Activated CD4-positive, alpha-beta memory T cell treated with anti-CD3 and anti-CD28 coated beads for 36 hours (primary cell): ENCODE measurements around the gene ARHGAP15. TPM values are rescaled to one million over a fixed set of nuclear protein-coding genes. Genes with fewer than 3 reads are reported as not detected.

Experiments
- CTCF ChIA-PET: fragments of 350-600 bp; sonication (Branson Sonifier 250); formaldehyde crosslinking; loops from one replicate; lab custom pipeline; 2021; ENCODE audit warnings: antibody characterized with exemption, inconsistent platforms; lab: Charles Lee
- POLR2A ChIA-PET: fragments of 350-600 bp; sonication (Branson Sonifier 250); formaldehyde crosslinking; loops from one replicate; lab custom pipeline; 2021; ENCODE audit warnings: antibody characterized with exemption; lab: Charles Lee
- DNase-seq: peaks from one replicate; pipeline ENCODE4 v3.0.0-alpha.2; 2020
- H3K27ac Mint-ChIP-seq: one replicate; pipeline ENCODE4 v1.8.0; 2021; ENCODE audit warnings: mixed read lengths
- H3K27me3 Mint-ChIP-seq: one replicate; pipeline ENCODE4 v1.8.0; 2021; ENCODE audit warnings: mixed read lengths
- H3K36me3 Mint-ChIP-seq: one replicate; pipeline ENCODE4 v1.8.0; 2021; ENCODE audit warnings: mixed read lengths
- H3K4me1 Mint-ChIP-seq: one replicate; pipeline ENCODE4 v1.8.0; 2021; ENCODE audit warnings: low read depth, mixed read lengths
- H3K4me3 Mint-ChIP-seq: one replicate; pipeline ENCODE4 v1.8.0; 2021; ENCODE audit warnings: mild to moderate bottlenecking, mixed read lengths
- H3K9me3 Mint-ChIP-seq: one replicate; pipeline ENCODE4 v1.8.0; 2021; ENCODE audit warnings: mixed read lengths
- intact Hi-C: fragments of 100-400 bp; cut with micrococcal nuclease; formaldehyde crosslinking; loops from one replicate; pipeline ENCODE4 v1.15.1; 2023
- total RNA-seq, 2 experiments: library from RNA; stranded (reverse); gene quantifications; one replicate each; pipeline ENCODE4 v1.2.3, GENCODE V29; 2021

Gene ARHGAP15
- total RNA-seq, 2 experiments from 2014 or later, result 70.2 to 71.2 TPM

GRCh38 chr2:143171817-143172216, 42.6 kb downstream of the ARHGAP15 start:
- peaks cover 57% of the 10 kb centered on the region for H3K4me1 Mint-ChIP-seq
- POLR2A ChIA-PET, result interaction anchor here (0.6 kb wide), 1 partner anchor 25 kb away, joined by 3 read pairs; no protein-coding TSS in a partner anchor

GRCh38 chr2:143175438-143175837, 46.2 kb downstream of the ARHGAP15 start:
- peaks cover 16% of the 10 kb centered on the region for H3K36me3 Mint-ChIP-seq

More at GRCh38 chr2:143171817-143172216, 42.6 kb downstream of the ARHGAP15 start:
- no peaks in the 10 kb centered on the region for H3K9me3 Mint-ChIP-seq
- peaks cover 12% of the 10 kb centered on the region for H3K36me3 Mint-ChIP-seq
- CTCF ChIA-PET, result interaction anchor here (1.3 to 1.8 kb wide), 3 partner anchors 9 to 87 kb away, joined by 4 to 7 read pairs (median 6); no protein-coding TSS in a partner anchor
- no peak for DNase-seq
- intact Hi-C loops, result no loop called here
- no peak overlapping the region for H3K27ac Mint-ChIP-seq
- H3K4me3 Mint-ChIP-seq, result no peak overlapping the region
- no peaks in the 10 kb centered on the region for H3K27me3 Mint-ChIP-seq

GRCh38 chr2:143176606-143177005, 47.4 kb downstream of the ARHGAP15 start:
- ChIA-PET CTCF (interaction anchor here (0.8 to 1.1 kb wide), 2 partner anchors 15 to 66 kb away, joined by 3 to 4 read pairs; no protein-coding TSS in a partner anchor), POLR2A (no interaction called here)
- Mint-ChIP-seq H3K27ac (peak overlapping the region; percentile 82), H3K9me3 (peaks cover 11% of the 10 kb centered on the region), H3K4me3 (peak overlapping the region; percentile 9), H3K36me3 (peaks cover 22% of the 10 kb centered on the region), H3K4me1 (peaks cover 52% of the 10 kb centered on the region), H3K27me3 (no peaks in the 10 kb centered on the region)
- DNase-seq, result no peak
- intact Hi-C loops, result loop anchor here (2.0 to 5.0 kb wide), 3 partner anchors 14 to 144 kb away; no protein-coding TSS in a partner anchor

More at GRCh38 chr2:143175438-143175837, 46.2 kb downstream of the ARHGAP15 start:
- ChIA-PET POLR2A (no interaction called here), CTCF (interaction anchor here (1.3 kb wide), 2 partner anchors 30 to 141 kb away, joined by 4 read pairs; no protein-coding TSS in a partner anchor)
- Mint-ChIP-seq H3K27ac (peak overlapping the region; percentile 4), H3K4me1 (peaks cover 52% of the 10 kb centered on the region), H3K27me3 (no peaks in the 10 kb centered on the region), H3K9me3 (peaks cover 7% of the 10 kb centered on the region), H3K4me3 (no peak overlapping the region)
- peak; percentile 28 for DNase-seq
- intact Hi-C loops, result loop anchor here (5.0 kb wide), 1 partner anchor 143 kb away; no protein-coding TSS in a partner anchor

GRCh38 chr2:143177096-143177786, 48.0 kb downstream of the ARHGAP15 start:
- Mint-ChIP-seq H3K27ac (peak overlapping the region; percentile 82), H3K36me3 (peaks cover 25% of the 10 kb centered on the region), H3K4me1 (peaks cover 53% of the 10 kb centered on the region), H3K9me3 (peaks cover 13% of the 10 kb centered on the region), H3K4me3 (peak overlapping the region; percentile 70), H3K27me3 (no peaks in the 10 kb centered on the region)
- POLR2A ChIA-PET, result no interaction called here
- CTCF ChIA-PET, result interaction anchor here (1.0 to 1.1 kb wide), 2 partner anchors 45 to 66 kb away, joined by 3 to 4 read pairs; no protein-coding TSS in a partner anchor
- intact Hi-C loops, result loop anchor here (2.0 to 5.0 kb wide), 3 partner anchors 14 to 145 kb away; no protein-coding TSS in a partner anchor
- no peak for DNase-seq

- intact Hi-C loops, result no loop called here
- POLR2A ChIA-PET, result interaction anchor here (0.7 kb wide), 1 partner anchor 70 kb away, joined by 3 read pairs; no protein-coding TSS in a partner anchor
- Mint-ChIP-seq H3K36me3 (peaks cover 25% of the 10 kb centered on the region), H3K9me3 (peaks cover 13% of the 10 kb centered on the region), H3K27ac (no peak overlapping the region), H3K4me1 (peaks cover 55% of the 10 kb centered on the region), H3K27me3 (no peaks in the 10 kb centered on the region), H3K4me3 (no peak overlapping the region)
- CTCF ChIA-PET, result interaction anchor here (0.6 to 1.6 kb wide), 8 partner anchors 18 to 82 kb away, joined by 3 to 5 read pairs (median 3); no protein-coding TSS in a partner anchor
- no peak for DNase-seq
Measured at GRCh38 chr2:143181494-143181893, 52.3 kb downstream of the ARHGAP15 start.

- Mint-ChIP-seq H3K36me3 (peaks cover 21% of the 10 kb centered on the region), H3K4me3 (no peak overlapping the region), H3K27me3 (no peaks in the 10 kb centered on the region), H3K27ac (no peak overlapping the region), H3K9me3 (peaks cover 13% of the 10 kb centered on the region), H3K4me1 (peaks cover 52% of the 10 kb centered on the region)
- POLR2A ChIA-PET, result no interaction called here
- intact Hi-C loops, result no loop called here
- CTCF ChIA-PET, result no interaction called here
- DNase-seq, result no peak
Measured at GRCh38 chr2:143182649-143183048, 53.4 kb downstream of the ARHGAP15 start.

- peaks cover 13% of the 10 kb centered on the region for H3K9me3 Mint-ChIP-seq
- H3K4me3 Mint-ChIP-seq, result no peak overlapping the region
- DNase-seq, result peak; percentile 30
- H3K36me3 Mint-ChIP-seq, result peaks cover 16% of the 10 kb centered on the region
- ChIA-PET CTCF (interaction anchor here (0.6 to 1.9 kb wide), 4 partner anchors 10 to 26 kb away, joined by 3 to 5 read pairs (median 3); no protein-coding TSS in a partner anchor), POLR2A (no interaction called here)
- intact Hi-C loops, result no loop called here
- no peaks in the 10 kb centered on the region for H3K27me3 Mint-ChIP-seq
- H3K27ac Mint-ChIP-seq, result no peak overlapping the region
- peaks cover 49% of the 10 kb centered on the region for H3K4me1 Mint-ChIP-seq
Measured at GRCh38 chr2:143183804-143184463, 54.7 kb downstream of the ARHGAP15 start.

- ChIA-PET POLR2A (no interaction called here), CTCF (interaction anchor here (0.5 to 1.6 kb wide), 4 partner anchors 11 to 152 kb away, joined by 3 to 7 read pairs (median 4); no protein-coding TSS in a partner anchor)
- intact Hi-C loops, result loop anchor here (2.0 kb wide), 1 partner anchor 18 kb away; no protein-coding TSS in a partner anchor
- H3K4me1 Mint-ChIP-seq, result peaks cover 39% of the 10 kb centered on the region
- peaks cover 15% of the 10 kb centered on the region for H3K36me3 Mint-ChIP-seq
- DNase-seq, result no peak
- no peak overlapping the region for H3K4me3 Mint-ChIP-seq
- H3K9me3 Mint-ChIP-seq, result no peaks in the 10 kb centered on the region
- no peak overlapping the region for H3K27ac Mint-ChIP-seq
- H3K27me3 Mint-ChIP-seq, result no peaks in the 10 kb centered on the region
Measured at GRCh38 chr2:143186876-143187275, 57.7 kb downstream of the ARHGAP15 start.

GRCh38 chr2:143190431-143190830, 61.2 kb downstream of the ARHGAP15 start:
- ChIA-PET POLR2A (no interaction called here), CTCF (interaction anchor here (1.1 kb wide), 1 partner anchor 27 kb away, joined by 3 read pairs; no protein-coding TSS in a partner anchor)
- H3K4me1 Mint-ChIP-seq, result peaks cover 41% of the 10 kb centered on the region
- H3K36me3 Mint-ChIP-seq, result peaks cover 17% of the 10 kb centered on the region
- intact Hi-C loops, result no loop called here
- H3K27ac Mint-ChIP-seq, result no peak overlapping the region
- no peak overlapping the region for H3K4me3 Mint-ChIP-seq
- H3K27me3 Mint-ChIP-seq, result no peaks in the 10 kb centered on the region
- H3K9me3 Mint-ChIP-seq, result no peaks in the 10 kb centered on the region
- DNase-seq, result no peak

GRCh38 chr2:143192106-143192505, 62.9 kb downstream of the ARHGAP15 start:
- Mint-ChIP-seq H3K4me1 (peaks cover 35% of the 10 kb centered on the region), H3K27me3 (no peaks in the 10 kb centered on the region), H3K9me3 (no peaks in the 10 kb centered on the region), H3K27ac (no peak overlapping the region), H3K4me3 (no peak overlapping the region), H3K36me3 (peaks cover 17% of the 10 kb centered on the region)
- CTCF ChIA-PET, result interaction anchor here (1.3 kb wide), 2 partner anchors 14 to 30 kb away, joined by 3 to 4 read pairs; no protein-coding TSS in a partner anchor
- POLR2A ChIA-PET, result no interaction called here
- intact Hi-C loops, result no loop called here
- DNase-seq, result no peak

GRCh38 chr2:143192716-143193115, 63.5 kb downstream of the ARHGAP15 start:
- Mint-ChIP-seq H3K4me3 (no peak overlapping the region), H3K27me3 (no peaks in the 10 kb centered on the region), H3K4me1 (peaks cover 32% of the 10 kb centered on the region), H3K9me3 (no peaks in the 10 kb centered on the region), H3K36me3 (peaks cover 17% of the 10 kb centered on the region), H3K27ac (no peak overlapping the region)
- CTCF ChIA-PET, result interaction anchor here (0.9 kb wide), 1 partner anchor 13 kb away, joined by 3 read pairs; no protein-coding TSS in a partner anchor
- intact Hi-C loops, result no loop called here
- DNase-seq, result no peak
- POLR2A ChIA-PET, result no interaction called here
